ENCODE data around the gene GCA.

GCA gene, protein sequence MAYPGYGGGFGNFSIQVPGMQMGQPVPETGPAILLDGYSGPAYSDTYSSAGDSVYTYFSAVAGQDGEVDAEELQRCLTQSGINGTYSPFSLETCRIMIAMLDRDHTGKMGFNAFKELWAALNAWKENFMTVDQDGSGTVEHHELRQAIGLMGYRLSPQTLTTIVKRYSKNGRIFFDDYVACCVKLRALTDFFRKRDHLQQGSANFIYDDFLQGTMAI

DNA sequence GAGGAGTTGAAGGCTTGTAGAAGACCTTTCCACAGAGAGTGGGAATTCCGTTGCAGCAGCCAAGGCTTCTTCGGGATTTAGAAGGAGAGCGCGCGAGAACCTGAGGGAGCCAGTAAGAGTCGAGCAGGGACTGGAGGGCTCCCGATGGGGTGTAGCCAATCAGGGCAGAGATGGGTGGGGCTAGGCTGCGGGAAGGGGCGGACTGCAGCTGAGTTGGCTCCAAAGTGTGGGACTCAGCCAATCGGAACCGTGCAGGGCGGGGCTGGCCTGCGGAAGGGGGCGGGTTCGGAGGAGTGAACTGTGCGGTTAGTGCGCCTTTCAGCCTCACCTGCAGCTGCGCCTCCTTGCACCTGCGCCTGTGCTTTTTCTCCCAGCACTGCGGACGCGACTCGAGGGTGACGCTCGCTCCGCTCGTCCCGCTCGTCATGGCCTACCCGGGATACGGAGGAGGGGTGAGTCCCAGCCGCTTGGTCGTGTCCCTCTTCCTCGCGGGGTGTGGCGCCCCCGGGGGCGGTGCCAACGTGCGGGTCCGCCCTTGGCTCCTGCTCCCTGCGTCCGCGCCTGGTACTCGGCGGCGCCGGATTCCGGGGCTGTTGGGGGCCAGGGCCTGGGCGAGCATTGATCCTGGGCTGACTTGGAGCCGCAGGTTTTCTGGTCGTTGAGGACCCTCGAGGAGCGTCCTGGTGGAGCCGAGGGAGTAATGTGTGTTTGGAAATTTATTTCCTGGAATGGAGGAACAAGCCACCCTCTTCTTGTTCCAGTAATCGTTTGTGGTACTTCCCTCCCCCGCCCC lies at the start of gene GCA:
Gene GCA (plus strand): TSS at position 309 of the 793 bp plus-strand sequence. CDS start 117 bp downstream, at position 426.
- Mint-ChIP-seq H3K4me3 (peak within 1 kb of the TSS; percentile 81 to 94 (median 88)), H3K27ac (peak within 1 kb of the TSS; percentile 39 to 88 (median 78)), H3K4me1 (peaks cover 12% of the 10 kb centered on the region), H3K36me3 (ENCODE audit: low read depth) (no peaks in the 10 kb centered on the region), H3K9me3 (no peaks in the 10 kb centered on the region), H3K27me3 (ENCODE audit: low read depth) (peaks cover 6% of the 10 kb centered on the region)
- TF ChIP-seq, protein P1, sequence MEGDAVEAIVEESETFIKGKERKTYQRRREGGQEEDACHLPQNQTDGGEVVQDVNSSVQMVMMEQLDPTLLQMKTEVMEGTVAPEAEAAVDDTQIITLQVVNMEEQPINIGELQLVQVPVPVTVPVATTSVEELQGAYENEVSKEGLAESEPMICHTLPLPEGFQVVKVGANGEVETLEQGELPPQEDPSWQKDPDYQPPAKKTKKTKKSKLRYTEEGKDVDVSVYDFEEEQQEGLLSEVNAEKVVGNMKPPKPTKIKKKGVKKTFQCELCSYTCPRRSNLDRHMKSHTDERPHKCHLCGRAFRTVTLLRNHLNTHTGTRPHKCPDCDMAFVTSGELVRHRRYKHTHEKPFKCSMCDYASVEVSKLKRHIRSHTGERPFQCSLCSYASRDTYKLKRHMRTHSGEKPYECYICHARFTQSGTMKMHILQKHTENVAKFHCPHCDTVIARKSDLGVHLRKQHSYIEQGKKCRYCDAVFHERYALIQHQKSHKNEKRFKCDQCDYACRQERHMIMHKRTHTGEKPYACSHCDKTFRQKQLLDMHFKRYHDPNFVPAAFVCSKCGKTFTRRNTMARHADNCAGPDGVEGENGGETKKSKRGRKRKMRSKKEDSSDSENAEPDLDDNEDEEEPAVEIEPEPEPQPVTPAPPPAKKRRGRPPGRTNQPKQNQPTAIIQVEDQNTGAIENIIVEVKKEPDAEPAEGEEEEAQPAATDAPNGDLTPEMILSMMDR (IDR thresholded peaks at IDR 0.05; ENCODE audit: unreplicated experiment in 3 of 3): no peak

DNA sequence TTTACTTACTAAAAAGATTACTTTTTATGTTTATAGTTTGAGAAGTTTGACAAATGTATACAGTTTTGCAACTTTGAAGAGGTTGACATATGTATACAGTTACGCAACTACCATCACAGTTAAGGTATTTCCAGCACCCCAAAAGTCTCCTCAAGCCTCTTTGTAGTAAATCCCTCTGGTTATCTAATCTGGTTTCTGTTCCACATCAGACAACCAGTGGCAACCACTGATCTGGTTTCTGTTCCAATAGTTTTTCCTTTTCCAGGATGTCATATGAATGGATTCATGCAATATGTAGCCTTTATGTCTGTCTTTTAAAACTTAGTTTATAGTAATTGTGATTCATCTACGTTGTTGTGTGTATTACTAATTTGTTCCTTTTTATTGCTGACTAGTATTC lies 48.9 kb upstream of the GCA start:
- no peaks in the 10 kb centered on the region for H3K27me3 Mint-ChIP-seq (ENCODE audit: low read depth)
- no peaks in the 10 kb centered on the region for H3K4me1 Mint-ChIP-seq
- H3K27ac Mint-ChIP-seq: no peak overlapping the region
- no peaks in the 10 kb centered on the region for H3K36me3 Mint-ChIP-seq (ENCODE audit: low read depth)
- H3K9me3 Mint-ChIP-seq: no peaks in the 10 kb centered on the region
- H3K4me3 Mint-ChIP-seq: no peak overlapping the region
- TF ChIP-seq, protein P1 (IDR thresholded peaks at IDR 0.05; ENCODE audit: unreplicated experiment in 3 of 3): no peak

DNA sequence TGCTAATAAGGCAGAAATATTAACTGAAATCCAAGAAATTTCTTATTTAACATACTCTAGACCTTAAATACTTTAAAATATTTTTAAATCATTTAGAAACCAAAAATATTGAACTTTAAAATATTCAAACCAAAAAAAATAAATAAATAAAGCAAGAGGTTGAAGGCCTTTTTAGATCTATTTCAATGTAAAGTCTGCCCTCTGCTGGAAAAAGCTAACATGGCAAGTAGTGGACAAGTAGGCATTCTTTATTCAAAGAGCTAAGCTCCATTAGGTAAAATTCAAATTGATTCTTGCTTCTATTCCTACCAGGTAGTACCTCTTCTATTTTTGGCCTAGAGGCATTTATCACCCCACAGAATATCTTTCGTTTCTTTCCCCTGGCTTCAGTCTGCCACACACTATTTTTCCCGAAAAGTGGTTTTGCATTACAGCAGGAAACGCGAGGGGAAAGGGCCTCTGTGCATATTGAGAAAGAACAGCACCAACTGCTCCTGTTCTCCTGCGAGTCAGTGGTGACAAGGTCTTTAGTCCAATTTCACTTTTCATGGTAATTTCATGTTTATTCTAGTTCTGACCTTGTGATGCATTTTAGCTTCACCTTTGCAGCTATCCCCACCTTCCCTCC lies 45.9 kb upstream of the GCA start:
- no peaks in the 10 kb centered on the region for H3K36me3 Mint-ChIP-seq (ENCODE audit: low read depth)
- H3K27ac Mint-ChIP-seq: no peak overlapping the region
- no peak overlapping the region for H3K4me3 Mint-ChIP-seq
- no peaks in the 10 kb centered on the region for H3K27me3 Mint-ChIP-seq (ENCODE audit: low read depth)
- TF ChIP-seq, protein P1 (IDR thresholded peaks at IDR 0.05; ENCODE audit: unreplicated experiment in 3 of 3): peak; percentile 80 to 95 (median 83)
- H3K4me1 Mint-ChIP-seq: no peaks in the 10 kb centered on the region
- no peaks in the 10 kb centered on the region for H3K9me3 Mint-ChIP-seq

DNA sequence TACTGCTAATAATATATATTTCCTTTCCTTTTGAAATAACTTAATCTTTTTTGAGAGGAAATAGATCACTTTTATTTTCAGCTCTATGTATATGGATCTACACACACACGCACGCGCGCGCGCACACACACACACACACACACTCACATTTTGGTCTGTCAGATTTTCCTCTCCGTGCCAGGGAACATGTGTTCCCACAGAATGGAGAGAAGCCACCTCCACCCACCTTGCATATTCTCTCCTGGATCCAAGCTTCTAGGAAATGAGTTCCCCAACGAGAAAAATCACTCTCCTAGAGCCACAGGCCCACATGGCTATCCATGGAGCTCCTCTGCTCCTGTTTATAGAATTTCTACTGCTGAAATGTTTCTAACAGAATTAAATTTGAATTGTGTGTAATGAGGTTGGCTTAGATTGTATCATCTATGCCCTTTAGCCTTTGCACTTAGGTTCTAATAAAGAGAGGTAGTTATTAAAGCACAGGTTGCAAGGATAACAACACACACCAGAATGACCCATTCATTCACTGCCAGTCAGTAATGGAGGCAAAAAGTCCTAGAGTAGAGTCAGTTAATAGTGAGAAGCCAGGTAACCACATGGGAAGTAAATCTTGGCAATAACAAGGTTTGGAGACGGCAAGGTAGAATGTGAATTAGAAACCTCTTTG lies 45.1 kb upstream of the GCA start:
- no peaks in the 10 kb centered on the region for H3K4me1 Mint-ChIP-seq
- H3K36me3 Mint-ChIP-seq (ENCODE audit: low read depth): no peaks in the 10 kb centered on the region
- no peak overlapping the region for H3K4me3 Mint-ChIP-seq
- no peaks in the 10 kb centered on the region for H3K9me3 Mint-ChIP-seq
- H3K27me3 Mint-ChIP-seq (ENCODE audit: low read depth): no peaks in the 10 kb centered on the region
- no peak overlapping the region for H3K27ac Mint-ChIP-seq
- TF ChIP-seq, protein P1 (IDR thresholded peaks at IDR 0.05; ENCODE audit: unreplicated experiment in 3 of 3): no peak

DNA sequence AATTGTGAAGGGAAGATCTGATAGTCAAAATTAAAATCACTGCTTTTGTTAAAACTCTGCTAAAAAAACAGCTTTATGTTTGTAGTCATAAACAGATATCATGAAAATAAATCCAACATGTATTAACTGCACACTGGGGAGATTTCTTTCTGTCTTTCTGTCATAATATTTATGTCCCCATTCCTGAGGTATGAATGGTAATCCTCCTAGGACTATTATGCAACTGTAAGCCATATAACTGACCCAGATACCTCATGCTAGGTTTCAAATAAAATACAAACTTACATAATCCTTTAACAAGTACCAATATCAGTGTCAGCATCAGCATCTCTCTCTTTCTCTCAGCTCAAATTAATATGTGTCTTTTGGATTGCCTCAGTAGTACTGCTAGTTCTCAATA lies 43.7 kb upstream of the GCA start:
- H3K9me3 Mint-ChIP-seq: no peaks in the 10 kb centered on the region
- no peak overlapping the region for H3K4me3 Mint-ChIP-seq
- TF ChIP-seq, protein P1 (IDR thresholded peaks at IDR 0.05; ENCODE audit: unreplicated experiment in 3 of 3): no peak
- H3K27me3 Mint-ChIP-seq (ENCODE audit: low read depth): no peaks in the 10 kb centered on the region
- no peaks in the 10 kb centered on the region for H3K36me3 Mint-ChIP-seq (ENCODE audit: low read depth)
- H3K27ac Mint-ChIP-seq: no peak overlapping the region
- no peaks in the 10 kb centered on the region for H3K4me1 Mint-ChIP-seq
